Colonic mucosa (tissue), 4 donors: ENCODE data around the gene ZSCAN5B. TPM values are rescaled to one million over a fixed set of nuclear protein-coding genes. Genes with fewer than 3 reads are reported as not detected.

Experiments
- DNase-seq: peaks from one replicate; pipeline ENCODE4 v3.0.0-alpha.2; 2020
- H3K27ac ChIP-seq: fragments of 200-600 bp; one replicate; pipeline ENCODE4 v1.8.0; 2021
- H3K27me3 ChIP-seq: fragments of 200-600 bp; one replicate; pipeline ENCODE4 v1.8.0; 2021
- H3K36me3 ChIP-seq: fragments of 200-600 bp; one replicate; pipeline ENCODE4 v1.8.0; 2021
- H3K4me1 ChIP-seq: fragments of 200-600 bp; one replicate; pipeline ENCODE4 v1.8.0; 2021; ENCODE audit warnings: mild to moderate bottlenecking
- H3K4me3 ChIP-seq: fragments of 200-600 bp; one replicate; pipeline ENCODE4 v1.8.0; 2021
- H3K9ac ChIP-seq, 2 donors: one replicate each; pipeline ENCODE4 v1.7.0; 2013; ENCODE audit warnings: control low read depth in 2 of 2, low read depth in 2 of 2, low read length in 2 of 2
- H3K9me3 ChIP-seq: fragments of 200-600 bp; one replicate; pipeline ENCODE4 v1.8.0; 2021
- CTCF ChIP-seq: fragments of 200-600 bp; IDR thresholded peaks from one replicate; pipeline ENCODE4 v1.8.0; 2022; ENCODE audit warnings: antibody characterized with exemption, mild to moderate bottlenecking
- intact Hi-C: fragments of 100-400 bp; cut with DNase I; formaldehyde crosslinking; loops from one replicate; pipeline ENCODE4 v1.14.1; 2022
- total RNA-seq, 2 donors: library from RNA; stranded (reverse); fragmentation: NEBNext Ultra II Directional in 1 of 2; extraction: Animal tissue kit (Norgen Biotek cat#: 25700) in 1 of 2; gene quantifications; one replicate each; pipeline ENCODE4 v1.2.1, GENCODE V29; 2021
- donor health status: healthy.
- donor health status: DM: no; HTN: no; CAD: no.
- donor health status: DM: no; HTN: no; CAD: no.

Gene ZSCAN5B
- total RNA-seq, 2 donors from 2014 or later = not detected

DNA sequence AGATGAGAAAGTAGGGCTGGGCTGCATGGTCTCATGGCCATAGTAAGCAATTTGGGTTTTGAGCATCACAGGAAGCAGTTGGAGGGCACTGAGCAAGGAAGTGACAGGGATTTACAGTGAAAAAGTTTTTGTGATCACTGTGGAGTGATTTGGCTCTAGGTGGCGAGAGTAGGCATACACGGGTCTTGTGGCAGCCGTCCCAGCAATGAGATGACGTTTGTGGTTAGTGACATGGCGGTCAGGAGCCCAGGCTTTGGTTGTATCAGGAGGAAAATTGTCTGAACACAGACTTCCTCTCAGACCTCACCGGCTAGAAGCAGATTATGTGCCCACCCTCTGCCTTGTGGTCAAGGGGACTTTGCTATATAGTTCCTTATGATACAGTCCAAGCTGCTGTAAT lies 53.2 kb downstream of the ZSCAN5B start:
- no peak for DNase-seq
- Histone ChIP-seq H3K36me3 (peaks cover 4% of the 10 kb centered on the region), H3K9me3 (no peaks in the 10 kb centered on the region), H3K9ac (no peak overlapping the region), H3K4me1 (peaks cover 10% of the 10 kb centered on the region), H3K27ac (no peak overlapping the region), H3K27me3 (no peaks in the 10 kb centered on the region), H3K4me3 (no peak overlapping the region)
- intact Hi-C loops = loop anchor here (5.0 kb wide), 1 partner anchor 37 kb away; no protein-coding TSS in a partner anchor
- TF ChIP-seq CTCF = no peak

GRCh38 chr19:56142897-56143434 lies 54.6 kb downstream of the ZSCAN5B start:
- Histone ChIP-seq H3K4me3 (no peak overlapping the region), H3K36me3 (no peaks in the 10 kb centered on the region), H3K9me3 (no peaks in the 10 kb centered on the region), H3K4me1 (peaks cover 10% of the 10 kb centered on the region), H3K9ac (peak overlapping the region in 1 of 2 donors; percentile 86), H3K27me3 (no peaks in the 10 kb centered on the region), H3K27ac (peak overlapping the region; percentile 89)
- no peak for DNase-seq
- TF ChIP-seq CTCF = no peak
- intact Hi-C loops = loop anchor here (5.0 kb wide), 1 partner anchor 36 kb away; no protein-coding TSS in a partner anchor

GRCh38 chr19:56142087-56142787 lies 55.3 kb downstream of the ZSCAN5B start:
- intact Hi-C loops = loop anchor here (5.0 kb wide), 1 partner anchor 35 kb away; no protein-coding TSS in a partner anchor
- TF ChIP-seq CTCF = no peak
- DNase-seq = peak; percentile 80
- H3K27ac ChIP-seq = peak overlapping the region; percentile 89
- H3K27me3 ChIP-seq = no peaks in the 10 kb centered on the region
- H3K36me3 ChIP-seq = no peaks in the 10 kb centered on the region
- H3K9ac ChIP-seq = peak overlapping the region; percentile 41 to 86
- H3K4me1 ChIP-seq = peaks cover 10% of the 10 kb centered on the region
- H3K4me3 ChIP-seq = peak overlapping the region; percentile 44
- H3K9me3 ChIP-seq = no peaks in the 10 kb centered on the region

- peak; percentile 49 for DNase-seq
Measured at GRCh38 chr19:56141417-56141993, 56.1 kb downstream of the ZSCAN5B start.

More at GRCh38 chr19:56141417-56141993, 56.1 kb downstream of the ZSCAN5B start:
- Histone ChIP-seq H3K27me3 (no peaks in the 10 kb centered on the region), H3K9me3 (no peaks in the 10 kb centered on the region), H3K4me3 (peak overlapping the region; percentile 44), H3K36me3 (no peaks in the 10 kb centered on the region), H3K27ac (peak overlapping the region; percentile 89), H3K4me1 (peaks cover 10% of the 10 kb centered on the region), H3K9ac (peak overlapping the region; percentile 41 to 86)
- intact Hi-C loops = loop anchor here (5.0 kb wide), 1 partner anchor 34 kb away; no protein-coding TSS in a partner anchor
- no peak for TF ChIP-seq CTCF
